22Rv1 (cell line): ENCODE data around the gene PLA1A.

Experiments used
- H3K27ac ChIP-seq: fragments of 450-650 bp; 2 replicates; pipeline ENCODE4 v1.5.1; 2017
- CTCF ChIP-seq: fragments of 450-650 bp; IDR thresholded peaks from 2 replicates; pipeline ENCODE4 v1.5.1; 2017; ENCODE audit warnings: mild to moderate bottlenecking
- ZFX ChIP-seq: fragments of 450-650 bp; IDR thresholded peaks from 2 replicates; pipeline ENCODE4 v1.6.1; 2017; ENCODE audit warnings: antibody characterized with exemption, borderline replicate concordance

PLA1A gene

GRCh38 chr3:119665954-119666559 lies 68.4 kb downstream of the PLA1A start:
- TF ChIP-seq ZFX (no peak), CTCF (no peak)
- H3K27ac ChIP-seq, result no peak overlapping the region

DNA sequence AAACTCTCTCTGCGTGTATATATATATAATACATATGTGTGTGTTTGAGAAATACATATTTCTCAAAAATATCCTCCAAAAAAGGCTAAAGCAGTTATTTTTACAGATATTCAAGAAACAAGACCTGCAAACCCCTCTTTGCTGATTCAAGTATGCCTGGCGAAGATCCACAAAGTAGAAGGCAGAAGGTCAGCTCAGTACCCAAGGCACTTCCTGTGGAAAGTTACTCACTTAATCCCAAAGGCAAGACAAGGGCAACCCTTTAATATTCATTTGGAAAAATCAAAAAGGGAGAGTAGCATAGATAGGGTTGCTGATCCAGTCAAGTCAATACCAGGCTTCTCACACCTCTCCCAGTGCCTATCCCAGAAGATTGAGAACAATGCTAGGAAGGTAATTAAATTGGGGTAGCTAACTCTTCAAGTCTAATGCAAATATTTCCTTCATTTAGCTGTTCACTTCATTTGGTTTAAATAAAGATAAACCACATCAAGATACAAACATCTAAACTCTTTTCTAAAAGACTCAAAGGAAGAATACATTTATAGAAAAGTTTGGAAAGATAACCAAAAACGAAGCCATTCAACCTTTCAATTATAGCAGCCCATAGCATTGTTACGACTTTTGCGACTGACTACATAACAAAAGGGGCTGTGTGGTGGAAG lies 72.4 kb downstream of the PLA1A start:
- no peak for TF ChIP-seq ZFX
- TF ChIP-seq CTCF, result no peak
- H3K27ac ChIP-seq, result no peak overlapping the region

DNA sequence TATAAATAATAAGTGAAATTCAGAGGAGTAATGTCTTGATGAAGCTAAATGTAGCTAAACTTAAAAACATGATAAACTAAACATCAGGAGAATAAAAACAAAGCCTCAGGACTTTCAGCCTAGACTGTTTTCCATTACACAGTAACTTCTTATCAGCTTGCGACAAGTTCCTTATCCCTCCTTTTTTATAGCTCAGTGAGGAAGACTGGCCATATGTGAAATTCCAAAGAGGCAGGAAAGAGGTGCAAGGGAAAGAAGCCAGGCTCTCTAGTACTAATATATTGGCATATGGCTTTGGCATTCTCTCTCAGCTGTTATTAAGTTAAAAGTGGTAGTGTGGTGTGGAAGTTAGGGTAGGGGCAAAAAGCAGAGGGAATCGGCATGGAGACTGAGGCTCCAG lies 75.1 kb downstream of the PLA1A start:
- H3K27ac ChIP-seq, result no peak overlapping the region
- TF ChIP-seq ZFX (no peak), CTCF (no peak)

DNA sequence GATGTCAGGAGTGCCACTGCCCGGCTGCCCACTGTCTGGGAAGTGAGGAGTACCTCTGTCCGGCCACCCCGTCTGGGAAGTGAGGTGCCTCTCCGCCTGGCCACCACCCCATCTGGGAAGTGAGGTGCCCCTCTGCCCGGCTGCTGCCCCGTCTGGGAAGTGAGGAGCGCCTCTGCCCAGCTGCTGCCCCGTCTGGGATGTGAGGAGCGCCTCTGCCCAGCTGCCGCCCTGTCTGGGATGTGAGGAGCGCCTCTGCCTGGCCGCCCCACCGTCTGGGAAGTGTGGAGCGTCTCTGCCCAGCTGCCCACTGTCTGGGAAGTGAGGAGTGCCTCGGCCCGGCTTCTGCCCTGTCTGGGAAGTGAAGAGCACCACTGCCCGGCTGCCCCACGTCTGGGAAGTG lies 76.2 kb downstream of the PLA1A start:
- H3K27ac ChIP-seq, result no peak overlapping the region
- no peak for TF ChIP-seq CTCF
- TF ChIP-seq ZFX, result no peak

GRCh38 chr3:119675188-119675874 lies 77.6 kb downstream of the PLA1A start:
- no peak overlapping the region for H3K27ac ChIP-seq
- no peak for TF ChIP-seq CTCF
- TF ChIP-seq ZFX, result no peak

- TF ChIP-seq ZFX (no peak), CTCF (no peak)
- H3K27ac ChIP-seq, result peak overlapping the region; percentile 94
Observed at GRCh38 chr3:119676020-119676419, 78.3 kb downstream of the PLA1A start.
